Measurements from ENCODE around the gene PSMG4. TPM values are rescaled to one million over a fixed set of nuclear protein-coding genes. Genes with fewer than 3 reads are reported as not detected.

The PSMG4 gene
- total RNA-seq, 1 donor: 19.9 TPM

GRCh38 chr6:3272911-3273547 lies 14.3 kb downstream of the PSMG4 start:
- no peak for DNase-seq (ENCODE audit: low read depth)
- H3K4me3 ChIP-seq (ENCODE audit: low read depth, low read length): no peak overlapping the region
- TF ChIP-seq, protein P1, sequence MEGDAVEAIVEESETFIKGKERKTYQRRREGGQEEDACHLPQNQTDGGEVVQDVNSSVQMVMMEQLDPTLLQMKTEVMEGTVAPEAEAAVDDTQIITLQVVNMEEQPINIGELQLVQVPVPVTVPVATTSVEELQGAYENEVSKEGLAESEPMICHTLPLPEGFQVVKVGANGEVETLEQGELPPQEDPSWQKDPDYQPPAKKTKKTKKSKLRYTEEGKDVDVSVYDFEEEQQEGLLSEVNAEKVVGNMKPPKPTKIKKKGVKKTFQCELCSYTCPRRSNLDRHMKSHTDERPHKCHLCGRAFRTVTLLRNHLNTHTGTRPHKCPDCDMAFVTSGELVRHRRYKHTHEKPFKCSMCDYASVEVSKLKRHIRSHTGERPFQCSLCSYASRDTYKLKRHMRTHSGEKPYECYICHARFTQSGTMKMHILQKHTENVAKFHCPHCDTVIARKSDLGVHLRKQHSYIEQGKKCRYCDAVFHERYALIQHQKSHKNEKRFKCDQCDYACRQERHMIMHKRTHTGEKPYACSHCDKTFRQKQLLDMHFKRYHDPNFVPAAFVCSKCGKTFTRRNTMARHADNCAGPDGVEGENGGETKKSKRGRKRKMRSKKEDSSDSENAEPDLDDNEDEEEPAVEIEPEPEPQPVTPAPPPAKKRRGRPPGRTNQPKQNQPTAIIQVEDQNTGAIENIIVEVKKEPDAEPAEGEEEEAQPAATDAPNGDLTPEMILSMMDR (IDR thresholded peaks at IDR 0.05; ENCODE audit: insufficient read depth, low read depth, low read length): no peak

- TF ChIP-seq, protein P1 (IDR thresholded peaks at IDR 0.05; ENCODE audit: insufficient read depth, low read depth, low read length): no peak
- no peak for DNase-seq (ENCODE audit: low read depth)
- H3K4me3 ChIP-seq (ENCODE audit: low read depth, low read length): no peak overlapping the region
Measured at GRCh38 chr6:3273707-3274521, 15.2 kb downstream of the PSMG4 start.

- no peak overlapping the region for H3K4me3 ChIP-seq (ENCODE audit: low read depth, low read length)
- TF ChIP-seq, protein P1 (IDR thresholded peaks at IDR 0.05; ENCODE audit: insufficient read depth, low read depth, low read length): no peak
- no peak for DNase-seq (ENCODE audit: low read depth)
Measured at GRCh38 chr6:3276174-3277167, 17.7 kb downstream of the PSMG4 start.

GRCh38 chr6:3277251-3277650 lies 18.5 kb downstream of the PSMG4 start:
- no peak overlapping the region for H3K4me3 ChIP-seq (ENCODE audit: low read depth, low read length)
- no peak for DNase-seq (ENCODE audit: low read depth)
- TF ChIP-seq, protein P1 (IDR thresholded peaks at IDR 0.05; ENCODE audit: insufficient read depth, low read depth, low read length): no peak

GRCh38 chr6:3277851-3278416 lies 19.2 kb downstream of the PSMG4 start:
- TF ChIP-seq, protein P1 (IDR thresholded peaks at IDR 0.05; ENCODE audit: insufficient read depth, low read depth, low read length): no peak
- DNase-seq (ENCODE audit: low read depth): no peak
- H3K4me3 ChIP-seq (ENCODE audit: low read depth, low read length): no peak overlapping the region

DNA sequence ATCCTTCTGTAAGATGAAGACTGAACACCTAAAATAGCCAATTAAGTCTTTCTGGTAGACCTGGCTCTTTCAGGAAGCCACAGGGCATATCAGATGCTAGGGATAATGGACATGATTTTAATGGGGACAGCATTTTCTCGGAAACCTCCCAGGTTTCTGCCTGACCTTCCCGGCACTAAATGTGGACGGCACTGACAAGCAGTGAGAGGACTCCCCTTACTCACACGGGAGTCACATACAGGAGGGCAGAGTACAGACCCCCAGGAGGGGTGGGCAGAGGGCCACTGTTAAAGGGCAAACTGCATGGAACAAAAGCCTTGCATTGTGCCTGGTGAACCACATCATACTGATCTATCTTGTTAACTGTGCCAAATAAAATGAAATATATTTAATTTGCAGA lies 19.9 kb downstream of the PSMG4 start:
- no peak for DNase-seq (ENCODE audit: low read depth)
- TF ChIP-seq, protein P1 (IDR thresholded peaks at IDR 0.05; ENCODE audit: insufficient read depth, low read depth, low read length): no peak
- no peak overlapping the region for H3K4me3 ChIP-seq (ENCODE audit: low read depth, low read length)
